Kidney (tissue), 14 donors: ENCODE data around the gene SCUBE2. TPM values are rescaled to one million over a fixed set of nuclear protein-coding genes. Genes with fewer than 3 reads are reported as not detected.

Source experiments
- DNase-seq, 5 donors: peaks; one replicate each; pipeline ENCODE4 v3.0.0-alpha.2; 2013 to 2020
- FAIRE-seq: peaks from 2 replicates; lab custom pipeline; 2012; peaks lifted over from hg19 to GRCh38; lab: Jason Lieb, UNC
- H3K27ac ChIP-seq, 2 donors: one replicate each; pipeline ENCODE4 v1.7.0; 2013; ENCODE audit warnings: low read depth in 2 of 2, low read length in 2 of 2, inconsistent platforms in 1 of 2
- H3K27me3 ChIP-seq: one replicate; pipeline ENCODE4 v1.7.1; 2013; ENCODE audit warnings: low read length, inconsistent platforms; ENCODE audit not compliant: control insufficient read depth, insufficient read depth
- H3K36me3 ChIP-seq, 3 donors: one replicate each; pipeline versions ENCODE4 v1.7.0 to v1.7.1; 2013; ENCODE audit warnings: low read length in 3 of 3, control low read depth in 1 of 3, inconsistent platforms in 1 of 3; ENCODE audit not compliant: insufficient read depth in 3 of 3, control insufficient read depth in 2 of 3
- H3K4me1 ChIP-seq, 3 donors: one replicate each; pipeline versions ENCODE4 v1.7.0 to v1.7.1; 2013; ENCODE audit warnings: low read length in 3 of 3, inconsistent platforms in 1 of 3, low read depth in 1 of 3; ENCODE audit not compliant: control insufficient read depth in 2 of 3, insufficient read depth in 2 of 3
- H3K4me3 ChIP-seq, 3 donors: one replicate each; pipeline versions ENCODE4 v1.7.0 to v1.8.1; 2013; ENCODE audit warnings: low read length in 3 of 3, control low read depth in 1 of 3, inconsistent platforms in 1 of 3
- H3K9ac ChIP-seq, 3 donors: one replicate each; pipeline versions ENCODE4 v1.7.0 to v1.7.1; 2013; ENCODE audit warnings: low read length in 3 of 3, control low read depth in 1 of 3, inconsistent platforms in 1 of 3
- H3K9me3 ChIP-seq, 3 donors: one replicate each; pipeline versions ENCODE4 v1.7.0 to v1.7.1; 2013; ENCODE audit warnings: low read length in 3 of 3, control low read depth in 1 of 3, inconsistent platforms in 1 of 3; ENCODE audit not compliant: control insufficient read depth in 2 of 3, insufficient read depth in 1 of 3
- intact Hi-C: fragments of 100-400 bp; cut with DNase I; formaldehyde crosslinking; loops from one replicate; pipeline ENCODE4 v1.11.1; 2022
- polyA plus RNA-seq: library from polyadenylated mRNA; stranded (reverse); fragments of 350-450 nt; fragmentation: Illumina TruSeq; extraction: RNeasy Lipid Tissue Mini Kit (QIAGEN cat#74804); gene quantifications from one replicate; pipeline ENCODE4 v1.2.3, GENCODE V29; 2014; ENCODE audit warnings: low read depth, low replicate concordance; ENCODE audit not compliant: insufficient read depth
- total RNA-seq: library from RNA; stranded (reverse); fragmentation: NEBNext Ultra II Directional; extraction: Animal tissue kit (Norgen Biotek cat#: 25700); gene quantifications from one replicate; pipeline ENCODE4 v1.2.1, GENCODE V29; 2021
- TF ChIP-seq, protein P1 (sequence below): IDR thresholded peaks from 3 replicates; pipeline ENCODE4 v1.5.1; 2012; ENCODE audit warnings: mild to moderate bottlenecking, moderate library complexity, borderline replicate concordance; ENCODE audit not compliant: insufficient read depth; ENCODE audit errors: extremely low read depth
- donor health status: control.
- donor health status: control.
- donor health status: control.
- donor health status: control.
- donor health status: control.
- donor health status: DM: yes; HTN: yes; CAD: no.
- donor health status: Normal renal cell carcinoma (clear cell type).

Gene SCUBE2
- total and polyA plus RNA-seq, 2 donors from 2014 or later = 0.65 to 3.5 TPM

DNA sequence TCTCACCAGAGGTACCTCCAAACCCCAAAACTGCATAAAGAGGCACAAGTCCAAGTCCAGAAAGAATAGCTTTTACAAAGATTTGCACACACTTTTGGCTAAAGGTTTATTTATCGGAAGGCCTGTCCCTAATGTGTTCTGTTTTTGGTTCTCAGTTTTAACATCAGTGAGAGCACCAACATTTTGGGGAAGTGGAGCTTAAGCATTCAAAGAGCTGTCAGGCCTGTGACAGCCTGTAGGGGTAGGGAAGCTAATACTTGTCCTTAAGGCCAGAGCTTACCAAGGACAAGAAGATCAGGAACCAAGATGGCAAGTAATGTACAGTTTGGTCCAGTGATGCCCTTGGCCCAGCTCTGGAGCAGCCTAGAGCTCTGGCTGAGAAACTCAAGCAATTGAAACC, 38.9 kb upstream of the SCUBE2 start:
- Histone ChIP-seq H3K36me3 (no peaks in the 10 kb centered on the region), H3K27me3 (no peaks in the 10 kb centered on the region), H3K4me3 (no peak overlapping the region), H3K9ac (no peak overlapping the region), H3K4me1 (no peaks in the 10 kb centered on the region), H3K9me3 (no peaks in the 10 kb centered on the region), H3K27ac (no peak overlapping the region)
- DNase-seq (no peak), FAIRE-seq (no peak)
- TF ChIP-seq, protein P1, sequence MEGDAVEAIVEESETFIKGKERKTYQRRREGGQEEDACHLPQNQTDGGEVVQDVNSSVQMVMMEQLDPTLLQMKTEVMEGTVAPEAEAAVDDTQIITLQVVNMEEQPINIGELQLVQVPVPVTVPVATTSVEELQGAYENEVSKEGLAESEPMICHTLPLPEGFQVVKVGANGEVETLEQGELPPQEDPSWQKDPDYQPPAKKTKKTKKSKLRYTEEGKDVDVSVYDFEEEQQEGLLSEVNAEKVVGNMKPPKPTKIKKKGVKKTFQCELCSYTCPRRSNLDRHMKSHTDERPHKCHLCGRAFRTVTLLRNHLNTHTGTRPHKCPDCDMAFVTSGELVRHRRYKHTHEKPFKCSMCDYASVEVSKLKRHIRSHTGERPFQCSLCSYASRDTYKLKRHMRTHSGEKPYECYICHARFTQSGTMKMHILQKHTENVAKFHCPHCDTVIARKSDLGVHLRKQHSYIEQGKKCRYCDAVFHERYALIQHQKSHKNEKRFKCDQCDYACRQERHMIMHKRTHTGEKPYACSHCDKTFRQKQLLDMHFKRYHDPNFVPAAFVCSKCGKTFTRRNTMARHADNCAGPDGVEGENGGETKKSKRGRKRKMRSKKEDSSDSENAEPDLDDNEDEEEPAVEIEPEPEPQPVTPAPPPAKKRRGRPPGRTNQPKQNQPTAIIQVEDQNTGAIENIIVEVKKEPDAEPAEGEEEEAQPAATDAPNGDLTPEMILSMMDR = no peak
- intact Hi-C loops = loop anchor here (10.0 kb wide), 1 partner anchor 115 kb away; no protein-coding TSS in a partner anchor

DNA sequence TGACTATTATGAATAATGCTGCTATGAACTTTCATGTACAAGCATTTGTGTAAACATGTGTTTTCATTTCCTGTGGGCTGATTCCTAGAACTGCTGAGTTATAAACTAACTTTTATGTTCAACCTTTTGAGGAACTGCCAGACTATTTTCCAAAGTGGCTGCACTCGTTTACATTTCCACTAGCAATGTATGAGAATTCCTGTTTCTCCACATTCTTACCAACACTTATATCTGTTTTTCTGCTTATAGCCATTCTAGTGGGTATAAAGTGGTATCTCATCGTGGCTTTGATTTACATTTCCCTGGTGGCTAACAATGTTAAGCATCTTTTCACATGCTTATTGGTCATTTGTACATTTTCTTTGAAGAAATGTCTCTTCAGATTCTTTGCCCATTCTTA, 35.2 kb upstream of the SCUBE2 start:
- DNase-seq (no peak), FAIRE-seq (no peak)
- TF ChIP-seq, protein P1 = no peak
- H3K4me3 ChIP-seq = no peak overlapping the region
- no peaks in the 10 kb centered on the region for H3K36me3 ChIP-seq
- no peak overlapping the region for H3K9ac ChIP-seq
- H3K9me3 ChIP-seq = no peaks in the 10 kb centered on the region
- H3K4me1 ChIP-seq = no peaks in the 10 kb centered on the region
- intact Hi-C loops = no loop called here
- no peak overlapping the region for H3K27ac ChIP-seq
- no peaks in the 10 kb centered on the region for H3K27me3 ChIP-seq

DNA sequence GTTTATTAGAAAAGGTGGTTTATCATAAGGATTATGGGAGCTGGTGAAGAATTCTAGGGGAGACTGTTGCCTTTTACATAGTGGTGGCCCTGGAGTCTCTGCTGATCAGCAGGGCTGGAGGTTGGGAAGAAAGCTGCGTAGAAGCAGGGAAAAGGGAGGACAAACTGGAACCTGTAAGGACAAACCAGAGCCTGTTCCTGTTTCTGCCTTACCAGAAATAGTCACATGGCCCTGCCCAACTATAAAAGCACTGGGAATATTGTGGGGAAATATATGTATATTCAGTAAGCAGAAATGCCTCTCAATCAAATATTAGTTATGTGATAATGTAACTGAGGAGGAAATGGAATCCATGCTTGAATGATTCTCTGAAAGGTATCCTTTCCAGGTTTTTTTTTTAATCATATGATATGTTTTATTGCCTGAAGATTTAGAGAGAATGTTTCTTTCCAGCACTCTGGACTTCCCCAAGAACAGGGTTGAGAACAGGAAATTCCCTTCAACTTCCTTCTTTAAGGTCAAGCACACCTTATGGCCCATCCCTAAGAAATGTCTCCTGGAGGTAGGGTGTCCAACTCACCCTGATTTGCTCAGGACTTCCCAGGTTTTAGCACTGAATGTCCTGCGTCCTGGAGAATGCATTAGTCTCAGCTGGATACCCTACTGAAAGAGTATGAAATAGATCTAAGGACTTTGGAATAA, 33.9 kb upstream of the SCUBE2 start:
- FAIRE-seq (no peak), DNase-seq (no peak)
- H3K4me3 ChIP-seq = no peak overlapping the region
- intact Hi-C loops = no loop called here
- no peaks in the 10 kb centered on the region for H3K27me3 ChIP-seq
- no peak overlapping the region for H3K27ac ChIP-seq
- no peaks in the 10 kb centered on the region for H3K9me3 ChIP-seq
- TF ChIP-seq, protein P1 = no peak
- no peaks in the 10 kb centered on the region for H3K36me3 ChIP-seq
- H3K9ac ChIP-seq = no peak overlapping the region
- H3K4me1 ChIP-seq = no peaks in the 10 kb centered on the region
